ENCODE results near the gene CCDC177. TPM values are rescaled to one million over a fixed set of nuclear protein-coding genes. Genes with fewer than 3 reads are reported as not detected.
A peak's percentile ranks its signal among the peaks of the same experiment; 100 is the strongest.

Gene CCDC177
- total and polyA plus RNA-seq, 2 of the 8 experiments (the other 6 are each of a cell fraction or from before 2014, with no cell fraction given): 0.62 to 2.8 TPM

DNA sequence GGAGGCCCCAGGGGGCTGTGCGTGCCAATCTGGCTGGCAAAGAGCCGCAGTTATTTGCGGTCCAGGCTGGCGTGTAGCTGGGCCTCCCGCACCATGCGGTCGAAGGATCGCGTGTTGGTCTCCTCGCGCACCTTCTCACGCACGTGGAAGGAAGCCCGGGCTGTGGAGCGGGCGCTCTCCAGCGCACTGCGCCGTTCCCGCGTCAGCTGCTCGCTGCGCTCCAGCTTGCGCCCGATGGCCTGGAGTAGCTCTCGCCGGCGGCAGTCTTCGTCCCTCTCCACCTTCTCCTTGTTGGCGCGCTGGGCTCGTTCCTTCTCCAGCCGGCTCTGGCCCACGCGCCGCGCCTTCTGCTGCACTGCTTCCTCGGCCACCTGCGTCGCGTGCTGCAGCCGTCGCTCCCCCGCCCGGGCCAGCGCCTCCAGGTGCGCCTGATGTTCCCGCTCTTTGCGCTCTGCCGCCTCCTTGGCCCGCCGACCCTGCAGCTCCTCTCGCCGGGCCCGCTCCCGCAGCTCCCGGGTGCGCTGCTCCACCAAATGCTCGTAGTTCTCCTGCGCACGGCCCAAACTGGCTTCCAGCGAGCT is 3.1 kb downstream of the CCDC177 start (continued):
- no peak for TF ChIP-seq ASH2L (IDR thresholded peaks at IDR 0.05; ENCODE audit: low read length)
- peak; percentile 99 for TF ChIP-seq E2F6 (IDR thresholded peaks at IDR 0.05)
- no peak for TF ChIP-seq JUND (IDR thresholded peaks at IDR 0.05; ENCODE audit: low read length)
- no peak for TF ChIP-seq SIRT6 (IDR thresholded peaks at IDR 0.05; ENCODE audit: low read length)
- TF ChIP-seq, protein P1, sequence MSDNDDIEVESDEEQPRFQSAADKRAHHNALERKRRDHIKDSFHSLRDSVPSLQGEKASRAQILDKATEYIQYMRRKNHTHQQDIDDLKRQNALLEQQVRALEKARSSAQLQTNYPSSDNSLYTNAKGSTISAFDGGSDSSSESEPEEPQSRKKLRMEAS (IDR thresholded peaks at IDR 0.05): peak; percentile 98
- TF ChIP-seq CHD2 (IDR thresholded peaks at IDR 0.05; ENCODE audit: low read length): no peak
- no peak for TF ChIP-seq SP2 (IDR thresholded peaks at IDR 0.05; ENCODE audit: low read length)
- peak; percentile 36 for TF ChIP-seq KDM4A (IDR thresholded peaks at IDR 0.05; ENCODE audit: low read depth, low read length, severe bottlenecking)
- TF ChIP-seq POU5F1 (IDR thresholded peaks at IDR 0.05; ENCODE audit: low read depth, low read length): no peak
